H9 (cell line): ENCODE data around the gene SLC48A1. TPM values are rescaled to one million over a fixed set of nuclear protein-coding genes. Genes with fewer than 3 reads are reported as not detected.

Experiments
- DNase-seq: peaks from one replicate; pipeline ENCODE4 v3.0.0-alpha.2; 2017
- H2AFZ ChIP-seq: one replicate; pipeline ENCODE4 v1.6.1; 2013; ENCODE audit warnings: mild to moderate bottlenecking, low read length, control low read depth, moderate library complexity
- H2AK5ac ChIP-seq: 2 replicates; pipeline ENCODE4 v1.6.1; 2013; ENCODE audit warnings: low read length, control low read depth, mixed read lengths; ENCODE audit not compliant: insufficient read length
- H2BK120ac ChIP-seq: one replicate; pipeline ENCODE4 v1.6.1; 2013; ENCODE audit warnings: low read depth, mild to moderate bottlenecking, low read length, control low read depth, inconsistent platforms; ENCODE audit not compliant: poor library complexity, severe bottlenecking
- H2BK12ac ChIP-seq: 2 replicates; pipeline ENCODE4 v1.6.1; 2013; ENCODE audit warnings: low read length, control low read depth, mixed read lengths, low read depth; ENCODE audit not compliant: insufficient read length
- H2BK15ac ChIP-seq: 2 replicates; pipeline ENCODE4 v1.6.1; 2013; ENCODE audit warnings: low read depth, low read length, control low read depth
- H2BK20ac ChIP-seq: one replicate; pipeline ENCODE4 v1.6.1; 2013; ENCODE audit warnings: low read depth, mild to moderate bottlenecking, low read length, control low read depth, inconsistent platforms; ENCODE audit not compliant: poor library complexity, severe bottlenecking
- H2BK5ac ChIP-seq: 2 replicates; pipeline ENCODE4 v1.6.1; 2013; ENCODE audit warnings: low read length, control low read depth, mixed read lengths; ENCODE audit not compliant: insufficient read length
- H3K14ac ChIP-seq: 2 replicates; pipeline ENCODE4 v1.6.1; 2013; ENCODE audit warnings: low read length, control low read depth; ENCODE audit not compliant: insufficient read depth
- H3K18ac ChIP-seq: 2 replicates; pipeline ENCODE4 v1.6.1; 2013; ENCODE audit warnings: low read depth, mild to moderate bottlenecking, mixed read lengths, low read length, control low read depth; ENCODE audit not compliant: insufficient read length
- H3K23ac ChIP-seq: 2 replicates; pipeline ENCODE4 v1.6.1; 2013; ENCODE audit warnings: low read length, control low read depth, mixed read lengths, low read depth; ENCODE audit not compliant: insufficient read length
- H3K23me2 ChIP-seq: 2 replicates; pipeline ENCODE4 v1.6.1; 2013; ENCODE audit warnings: low read depth, mild to moderate bottlenecking, mixed read lengths, low read length, control low read depth; ENCODE audit not compliant: insufficient read length, poor library complexity, severe bottlenecking
- H3K27ac ChIP-seq: 2 replicates; pipeline ENCODE4 v1.5.1; 2013; ENCODE audit warnings: low read length, control low read depth, mixed read lengths, low read depth; ENCODE audit not compliant: insufficient read length
- H3K27me3 ChIP-seq: 2 replicates; pipeline ENCODE4 v1.6.1; 2013; ENCODE audit warnings: low read length, control low read depth, inconsistent platforms; ENCODE audit not compliant: insufficient read depth
- H3K4ac ChIP-seq: 2 replicates; pipeline ENCODE4 v1.6.1; 2013; ENCODE audit warnings: low read depth, mild to moderate bottlenecking, control low read depth, inconsistent platforms, low read length, moderate library complexity
- H3K4me1 ChIP-seq: 2 replicates; pipeline ENCODE4 v1.6.1; 2013; ENCODE audit warnings: low read length, control low read depth, inconsistent platforms; ENCODE audit not compliant: insufficient read depth
- H3K4me2 ChIP-seq: 2 replicates; pipeline ENCODE4 v1.6.1; 2013; ENCODE audit warnings: low read length, control low read depth, mixed read lengths; ENCODE audit not compliant: insufficient read length, insufficient read depth
- H3K56ac ChIP-seq: 2 replicates; pipeline ENCODE4 v1.6.1; 2013; ENCODE audit warnings: low read depth, mild to moderate bottlenecking, mixed read lengths, low read length, control low read depth; ENCODE audit not compliant: insufficient read length
- H3K79me1 ChIP-seq: 2 replicates; pipeline ENCODE4 v1.6.1; 2013; ENCODE audit warnings: low read depth, mild to moderate bottlenecking, moderate library complexity, low read length, control low read depth, inconsistent platforms; ENCODE audit not compliant: insufficient read depth, poor library complexity, severe bottlenecking
- H3K79me2 ChIP-seq: 2 replicates; pipeline ENCODE4 v1.6.1; 2013; ENCODE audit warnings: low read length, control low read depth, inconsistent platforms; ENCODE audit not compliant: insufficient read depth
- H3K9ac ChIP-seq: 2 replicates; pipeline ENCODE4 v1.6.1; 2013; ENCODE audit warnings: low read length, control low read depth, mixed read lengths; ENCODE audit not compliant: insufficient read length; ENCODE audit errors: extremely low read depth
- H3K9me3 ChIP-seq: one replicate; pipeline ENCODE4 v1.6.1; 2013; ENCODE audit warnings: low read depth, low read length, inconsistent platforms; ENCODE audit not compliant: control insufficient read depth
- H3T11ph ChIP-seq: one replicate; pipeline ENCODE4 v1.6.1; 2013; ENCODE audit warnings: mild to moderate bottlenecking, low read length, control low read depth, inconsistent platforms
- H4K20me1 ChIP-seq: one replicate; pipeline ENCODE4 v1.6.1; 2013; ENCODE audit not compliant: control insufficient read depth, insufficient read length, insufficient read depth
- H4K5ac ChIP-seq: 2 replicates; pipeline ENCODE4 v1.6.1; 2013; ENCODE audit warnings: low read depth, mild to moderate bottlenecking, mixed read lengths, low read length, control low read depth; ENCODE audit not compliant: insufficient read length
- H4K8ac ChIP-seq: replicated peaks from 2 replicates; pipeline ENCODE4 v1.6.1; 2013; ENCODE audit warnings: low read length, control low read depth, mixed read lengths, low read depth; ENCODE audit not compliant: insufficient read length
- H4K91ac ChIP-seq: 2 replicates; pipeline ENCODE4 v1.6.1; 2013; ENCODE audit warnings: low read depth, mild to moderate bottlenecking, moderate library complexity, mixed read lengths, low read length, control low read depth; ENCODE audit not compliant: insufficient read length
- H3K27ac Mint-ChIP-seq, 3 experiments: 2 replicates in 2 of 3; 3 replicates in 1 of 3; pipeline ENCODE4 v1.8.0; 2020 to 2021; ENCODE audit warnings: mixed read lengths in 3 of 3, mild to moderate bottlenecking in 1 of 3, moderate library complexity in 1 of 3
- H3K27me3 Mint-ChIP-seq: 2 replicates; pipeline ENCODE4 v1.8.0; 2021; ENCODE audit warnings: low read depth, mild to moderate bottlenecking, moderate library complexity, mixed read lengths
- H3K36me3 Mint-ChIP-seq, 3 experiments: 2 replicates in 2 of 3; 3 replicates in 1 of 3; pipeline ENCODE4 v1.8.0; 2020 to 2021; ENCODE audit warnings: low read depth in 3 of 3, mixed read lengths in 3 of 3; ENCODE audit not compliant: insufficient read depth in 1 of 3
- H3K4me1 Mint-ChIP-seq, 2 experiments: 2 replicates each; pipeline ENCODE4 v1.8.0; 2020; ENCODE audit warnings: mixed read lengths in 2 of 2
- H3K4me3 Mint-ChIP-seq, 2 experiments: 2 replicates in 1 of 2; 3 replicates in 1 of 2; pipeline ENCODE4 v1.8.0; 2020 to 2021; ENCODE audit warnings: mild to moderate bottlenecking in 2 of 2, mixed read lengths in 2 of 2, moderate library complexity in 1 of 2
- H3K9me3 Mint-ChIP-seq, 2 experiments: 2 replicates in 1 of 2; 3 replicates in 1 of 2; pipeline ENCODE4 v1.8.0; 2020; ENCODE audit warnings: mild to moderate bottlenecking in 2 of 2, mixed read lengths in 2 of 2, moderate library complexity in 1 of 2
- CTCF ChIP-seq: fragments of 200-600 bp; sonication (generic); conservative IDR thresholded peaks from 3 replicates; pipeline ENCODE4 v1.8.0; 2021; ENCODE audit warnings: antibody characterized with exemption, mild to moderate bottlenecking
- WGBS: extraction: QIAGEN DNeasy Blood & Tissue Kit; methylation state at CpG from one replicate; pipeline ENCODE4 v1.1.7; 2013; ENCODE audit warnings: missing lambda C conversion rate, low lambda C conversion rate, mixed read lengths; ENCODE audit not compliant: insufficient read length; ENCODE audit errors: extremely low coverage; 5-methylcytosine and 5-hydroxymethylcytosine counted together
- total RNA-seq: library from RNA; stranded (reverse); gene quantifications from 2 replicates; pipeline ENCODE4 v1.2.1, GENCODE V29; 2021

The SLC48A1 gene
- total RNA-seq, 1 experiment from 2014 or later = 10.6 TPM

DNA sequence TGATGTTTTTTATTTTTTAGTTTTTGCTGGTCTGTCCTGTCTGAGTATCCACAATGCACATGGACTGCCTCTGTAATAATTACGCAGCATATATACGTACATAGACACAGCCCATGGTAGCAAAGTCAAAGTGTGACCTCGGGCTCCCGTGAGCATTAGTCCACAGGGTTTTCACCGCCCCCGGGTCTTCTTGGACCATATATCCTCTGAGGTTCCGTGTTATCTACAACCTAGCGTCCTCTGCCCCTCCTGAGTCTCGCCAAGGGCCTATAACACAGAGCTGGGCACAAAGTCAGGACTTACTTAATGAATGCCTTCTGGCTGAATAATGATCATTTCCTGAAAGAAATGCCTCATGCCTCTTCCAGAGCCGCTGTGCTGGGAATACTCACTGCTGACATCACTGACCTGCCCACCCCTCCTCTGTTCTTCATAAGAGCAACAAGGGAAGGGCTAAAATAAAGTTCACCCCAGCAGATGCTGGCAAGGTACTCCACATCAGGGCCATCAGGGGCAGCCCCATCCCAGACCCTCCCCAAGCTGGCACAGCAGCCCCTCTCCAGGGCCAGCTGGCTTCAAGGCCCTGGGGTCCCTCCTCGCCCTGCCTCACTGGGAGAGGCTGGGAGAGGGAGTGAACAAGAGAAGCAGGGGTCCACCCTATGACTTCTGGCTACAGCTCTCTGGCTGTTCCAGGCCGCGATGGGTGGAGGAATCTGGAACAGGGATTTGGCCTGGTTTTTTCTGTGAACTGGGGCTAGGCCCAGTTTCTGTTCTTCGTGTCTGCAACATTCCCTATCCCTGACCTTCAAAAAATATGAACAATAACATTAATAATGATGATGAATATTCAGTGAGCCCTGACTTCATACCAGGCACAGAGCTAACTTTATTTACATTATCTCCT, 38.8 kb downstream of the SLC48A1 start:
- Histone ChIP-seq H3K79me2 (peaks cover 32% of the 10 kb centered on the region; the same call in 1 of the 2 replicates), H3K23ac (no peak overlapping the region), H3K9me3 (no peaks in the 10 kb centered on the region), H3K4me1 (peaks cover 32% of the 10 kb centered on the region), H2AFZ (no peak overlapping the region), H2BK5ac (no peak overlapping the region), H4K8ac (no peak overlapping the region), H3K18ac (no peak overlapping the region), H3K4ac (no peak overlapping the region; the same call in 1 of the 2 replicates), H2BK120ac (no peak overlapping the region), H4K5ac (no peak overlapping the region), H3K9ac (no peak overlapping the region), H4K20me1 (no peaks in the 10 kb centered on the region), H3K23me2 (peaks cover 5% of the 10 kb centered on the region), H3K4me2 (peak overlapping the region; percentile 64), H2BK12ac (peak overlapping the region; percentile 26), H3K14ac (no peak overlapping the region), H3K79me1 (peaks cover 9% of the 10 kb centered on the region), H3K27me3 (no peaks in the 10 kb centered on the region), H2AK5ac (no peak overlapping the region), H3K56ac (no peak overlapping the region), H2BK15ac (no peak overlapping the region), H4K91ac (no peak overlapping the region), H2BK20ac (no peak overlapping the region), H3K27ac (peak overlapping the region; percentile 36), H3T11ph (no peak overlapping the region)
- no CpG with 5 or more reads among the region's 14 CpGs for WGBS
- TF ChIP-seq CTCF = no peak
- Mint-ChIP-seq H3K9me3 (no peaks in the 10 kb centered on the region), H3K36me3 (peaks cover 2 to 5% (median 4%) of the 10 kb centered on the region in 3 experiments; a peak in 4 of 7 replicates), H3K27me3 (no peaks in the 10 kb centered on the region; the same call in 1 of the 2 replicates), H3K4me3 (peak overlapping the region; percentile 52 to 77), H3K4me1 (peaks cover 71 to 77% of the 10 kb centered on the region in 2 experiments), H3K27ac (peak overlapping the region in 2 of 3 experiments; percentile 83 to 95; a peak in 3 of 7 replicates)
- DNase-seq = no peak
